Hematopoietic multipotent progenitor cell treated with erythropoietin and hydrocortisone succinate and interleukin-3 and kit ligand, for 17 days (in vitro differentiated cells): ENCODE measurements around the gene DLGAP4.

Source experiments
- DNase-seq: peaks from one replicate; pipeline ENCODE4 v3.0.0-alpha.2; 2015; ENCODE audit warnings: low spot score

DLGAP4 gene

DNA sequence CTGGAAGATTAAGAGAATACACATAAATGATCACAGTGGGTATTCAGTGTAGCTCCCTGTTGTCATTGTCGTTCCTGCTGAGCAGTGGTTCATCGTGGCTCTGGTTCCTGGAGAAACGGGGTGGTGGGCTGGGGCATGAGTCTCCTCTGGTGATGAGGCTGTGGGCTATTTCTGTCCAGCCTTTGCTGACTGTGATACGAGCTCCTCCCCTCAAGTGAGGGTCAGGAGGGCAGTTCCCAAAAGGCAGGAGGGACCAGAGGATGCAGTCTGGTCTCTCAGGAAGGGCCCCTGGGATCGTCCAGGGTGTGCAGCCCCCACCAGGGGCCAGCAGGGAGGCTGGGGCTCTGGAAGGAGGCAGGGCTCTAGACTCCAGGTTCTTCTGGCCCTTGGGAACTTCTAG lies 31.1 kb upstream of the DLGAP4 start:
- no peak for DNase-seq

DNA sequence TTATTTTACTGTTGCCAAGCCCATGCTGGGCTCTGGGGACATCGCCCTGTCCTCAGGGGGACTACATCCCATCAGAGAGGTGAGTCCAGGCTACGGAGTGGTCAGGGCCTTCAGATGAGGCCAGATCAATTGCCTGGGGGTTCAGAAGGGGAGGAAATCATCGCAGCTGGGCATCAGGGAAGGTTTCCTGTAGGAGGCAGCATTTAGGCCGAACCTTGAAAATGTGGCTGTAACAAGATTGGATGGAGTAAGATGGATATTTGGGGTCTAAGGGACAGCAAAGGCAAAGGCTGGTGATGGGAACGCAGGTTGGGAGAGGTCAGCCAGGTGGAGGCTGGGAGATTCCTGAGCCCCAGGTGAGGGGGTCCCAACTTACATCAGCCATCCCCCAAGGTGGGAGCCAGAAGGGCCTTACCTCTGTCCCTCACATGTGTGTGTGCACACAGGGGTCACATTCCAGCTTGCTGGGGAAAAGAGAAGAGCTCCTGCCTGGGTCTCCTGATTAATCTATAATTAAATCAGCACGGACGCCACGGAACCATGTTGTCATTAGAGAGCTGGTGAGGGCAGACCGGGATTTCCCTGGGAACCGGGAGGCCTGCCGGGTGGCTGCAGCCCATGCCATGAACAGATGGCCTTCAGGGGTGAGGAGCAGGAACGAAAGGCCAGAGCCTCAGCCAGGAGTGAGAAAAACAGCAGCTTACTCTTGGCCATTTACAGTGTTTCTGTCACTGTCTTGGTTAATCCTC lies 30.5 kb upstream of the DLGAP4 start:
- DNase-seq = no peak

DNA sequence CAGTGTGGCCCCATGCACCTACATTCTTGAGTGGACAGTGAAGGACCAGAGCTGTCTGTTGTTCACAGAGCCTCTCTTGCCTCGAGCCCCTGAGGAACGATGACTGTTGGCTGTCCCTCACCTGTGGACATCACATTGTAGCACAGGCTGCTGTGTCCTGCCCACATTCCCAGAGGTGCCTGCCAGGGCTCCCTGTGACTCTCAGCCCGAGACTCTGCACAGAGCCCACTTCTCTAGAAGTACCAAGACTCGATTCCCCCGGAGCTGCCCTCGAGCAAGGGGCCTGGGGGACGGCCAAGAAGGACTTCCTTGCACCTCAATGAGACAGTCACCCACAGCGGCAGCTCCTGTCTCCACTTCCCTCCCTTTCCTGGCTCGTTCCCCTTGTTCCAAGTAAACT lies 28.6 kb upstream of the DLGAP4 start:
- no peak for DNase-seq

DNA sequence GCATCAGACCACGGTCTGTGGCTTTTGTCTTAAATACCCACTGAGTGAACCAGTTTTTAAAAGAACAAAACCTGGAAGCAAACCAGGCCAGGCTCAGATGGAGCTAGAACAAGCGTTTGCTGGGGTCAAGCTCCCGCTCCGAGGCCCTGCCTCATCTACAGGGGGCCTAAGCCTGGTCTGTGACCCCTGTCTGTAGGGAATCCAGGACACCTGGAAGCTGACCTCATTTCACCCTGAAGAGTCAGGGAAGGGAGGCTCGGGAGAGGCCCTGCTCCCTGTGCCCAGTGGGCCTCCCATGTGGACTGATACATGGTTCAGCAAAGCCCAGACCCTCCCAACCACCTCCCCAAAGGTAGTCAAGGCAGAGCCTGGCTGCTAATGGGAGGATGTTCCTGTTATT lies 26.8 kb upstream of the DLGAP4 start:
- DNase-seq = no peak

DNA sequence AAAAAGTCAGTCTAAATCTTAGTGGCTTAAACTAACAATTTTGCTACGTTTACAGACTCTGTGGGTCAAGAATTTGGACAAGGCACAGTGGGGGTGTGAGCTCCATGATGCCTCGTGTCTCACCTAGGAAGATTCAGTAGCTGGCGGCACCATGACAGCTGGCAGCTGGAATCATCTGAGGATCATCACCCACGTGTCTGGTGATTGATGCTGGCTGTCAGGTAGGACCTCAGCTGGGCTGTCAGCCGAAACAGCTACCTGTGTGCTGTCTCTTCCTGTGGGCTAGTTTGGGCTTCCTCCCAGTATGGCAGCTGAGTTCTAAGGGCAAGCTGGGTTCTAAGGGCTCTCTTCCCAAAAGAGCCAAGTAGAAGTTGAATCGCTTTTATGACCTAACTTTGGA lies 26.4 kb upstream of the DLGAP4 start:
- no peak for DNase-seq

DNA sequence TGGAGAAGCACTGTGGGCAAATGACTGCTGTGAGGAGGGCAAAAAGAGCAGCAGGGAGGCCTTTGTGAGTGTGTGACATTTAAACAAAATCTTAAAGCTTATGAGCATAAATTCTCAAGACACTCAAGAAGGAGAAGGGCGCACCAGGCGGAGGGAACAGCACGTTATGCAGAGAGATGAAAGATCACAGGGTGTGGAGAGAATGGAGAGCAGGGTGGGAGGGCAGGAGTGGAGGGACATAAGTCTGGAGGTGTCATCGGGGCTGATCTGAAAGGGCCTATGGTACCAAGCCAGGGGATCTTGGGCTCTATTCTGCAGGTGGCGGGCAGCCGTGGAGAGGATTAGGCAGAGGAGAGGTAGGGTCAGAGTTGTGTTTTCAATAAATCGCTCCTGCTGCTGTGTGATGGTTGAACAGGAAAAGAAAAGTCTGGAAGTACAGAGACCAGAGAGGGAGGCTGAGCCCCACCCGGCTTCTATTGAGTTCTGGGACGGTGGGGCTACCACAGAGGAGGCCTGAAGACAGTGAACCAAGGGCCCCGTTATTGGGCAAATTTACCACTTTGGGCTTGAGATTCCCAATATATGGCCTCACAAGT lies 24.3 kb upstream of the DLGAP4 start:
- no peak for DNase-seq

DNA sequence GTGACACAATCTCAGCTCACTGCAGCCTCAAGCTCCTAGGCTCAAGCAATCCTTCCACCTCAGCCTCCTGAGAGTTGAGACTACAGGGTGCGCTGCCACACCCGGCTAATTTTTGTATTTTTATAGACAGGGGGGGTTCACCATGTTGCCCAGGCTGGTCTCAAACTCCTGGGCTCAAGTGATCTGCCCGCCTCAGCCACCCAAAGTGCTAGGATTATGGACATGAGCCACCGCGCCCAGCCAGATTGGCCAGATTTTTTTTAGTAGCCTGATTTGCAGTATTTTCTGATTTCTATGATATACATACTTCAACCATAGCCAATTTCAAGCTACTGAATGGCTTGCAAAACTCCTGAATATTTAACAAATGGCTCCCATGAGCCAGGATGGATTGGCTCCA lies 21.4 kb upstream of the DLGAP4 start:
- DNase-seq = no peak

DNA sequence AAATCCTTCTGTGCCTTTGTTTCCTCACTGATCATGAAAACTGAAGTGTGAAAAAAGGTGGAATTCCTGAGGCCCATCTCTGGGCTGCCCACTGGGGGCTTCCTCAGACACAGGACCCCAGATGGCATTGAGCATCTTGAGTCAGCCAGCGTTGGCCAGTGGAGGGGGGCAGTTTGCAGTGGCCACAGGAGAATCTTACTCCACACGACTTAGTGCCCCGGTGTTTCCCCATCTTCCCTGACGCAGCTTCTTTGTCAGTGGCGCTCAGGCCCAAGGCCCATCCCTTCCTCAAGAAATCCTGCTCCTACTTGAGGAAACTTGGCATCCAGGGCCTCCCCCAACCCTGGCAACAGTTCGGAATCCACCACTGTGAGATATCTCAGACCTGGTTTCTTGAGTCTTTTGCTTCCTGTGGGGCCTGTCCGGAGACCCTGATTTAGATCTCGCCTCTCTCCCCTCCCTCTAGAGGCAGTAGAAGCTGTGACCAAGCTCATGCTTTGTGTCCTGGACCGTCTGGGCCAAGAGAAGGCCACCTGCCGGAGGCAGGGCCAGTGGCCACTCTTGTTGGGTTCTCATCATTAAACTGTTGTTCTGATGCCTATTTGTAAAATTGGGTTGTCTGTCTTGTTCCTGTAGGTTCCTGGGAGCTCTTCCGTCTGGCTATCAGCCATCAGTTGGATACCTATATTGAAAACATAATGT lies 20.2 kb upstream of the DLGAP4 start:
- DNase-seq = no peak

DNA sequence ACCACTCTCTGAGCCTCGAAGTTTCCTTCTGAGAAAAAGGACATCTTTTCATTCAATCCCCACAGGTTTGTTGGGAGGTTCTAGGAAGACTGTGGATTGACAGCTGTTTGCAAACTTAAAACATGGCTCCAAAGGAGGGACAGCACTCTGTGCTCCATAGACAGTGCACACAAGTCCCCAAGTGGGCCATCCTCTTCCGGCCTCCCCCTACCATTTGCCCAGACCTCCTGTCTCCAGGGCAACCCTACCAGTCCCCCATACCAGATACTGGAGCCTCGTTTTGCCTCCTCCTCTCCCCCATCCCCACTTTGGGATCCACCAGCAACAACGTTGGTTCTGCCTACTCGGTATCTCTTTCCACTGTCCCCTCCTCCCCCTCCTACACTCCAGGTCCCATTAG lies 8.5 kb upstream of the DLGAP4 start:
- DNase-seq = no peak

DNA sequence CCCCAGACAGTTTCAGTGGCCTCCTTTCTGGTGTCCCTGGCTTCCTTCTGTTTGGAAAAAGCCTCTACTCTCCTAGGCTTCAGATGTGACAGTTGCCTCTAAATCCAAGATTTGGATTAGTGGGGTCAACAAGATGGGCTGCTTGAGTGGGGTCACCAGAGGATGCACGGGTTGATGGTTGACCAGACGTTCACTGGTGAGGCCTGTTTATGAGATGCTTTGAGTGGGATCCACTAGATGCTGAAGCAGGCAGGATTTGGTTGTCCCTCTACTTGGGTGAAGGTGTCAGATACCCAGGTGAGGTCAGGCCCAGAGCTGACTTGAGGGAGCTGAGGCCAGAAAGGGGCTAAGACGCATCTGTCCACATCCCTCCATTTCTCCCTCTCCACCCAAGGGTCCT lies 8.1 kb upstream of the DLGAP4 start:
- no peak for DNase-seq

DNA sequence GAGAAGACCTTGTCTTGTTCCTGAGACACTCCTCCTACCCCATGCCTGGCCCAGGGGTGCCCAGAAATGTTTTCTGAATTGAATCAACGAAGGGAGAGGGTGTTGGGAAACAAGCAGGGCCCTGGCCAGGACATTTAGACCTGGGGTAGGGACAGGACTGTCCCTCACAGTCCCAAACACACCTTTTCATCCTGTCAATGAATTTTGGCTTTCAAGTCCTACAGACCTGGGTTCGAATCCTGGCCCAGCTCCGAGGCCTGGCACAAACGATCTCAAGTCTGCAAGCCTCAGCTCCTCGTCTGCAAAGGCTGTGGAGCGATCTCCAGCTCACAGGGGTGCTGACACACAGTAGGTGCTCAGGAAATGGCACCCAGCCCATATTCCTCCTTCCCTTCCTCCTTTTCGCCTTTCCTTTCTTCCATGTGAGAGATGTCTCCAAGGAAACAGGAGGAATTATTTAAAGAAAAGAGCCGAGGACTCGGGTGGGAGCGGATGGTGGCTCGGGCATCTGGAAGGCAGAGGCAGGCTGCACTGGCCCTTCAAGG lies 7.3 kb upstream of the DLGAP4 start:
- DNase-seq = no peak

DNA sequence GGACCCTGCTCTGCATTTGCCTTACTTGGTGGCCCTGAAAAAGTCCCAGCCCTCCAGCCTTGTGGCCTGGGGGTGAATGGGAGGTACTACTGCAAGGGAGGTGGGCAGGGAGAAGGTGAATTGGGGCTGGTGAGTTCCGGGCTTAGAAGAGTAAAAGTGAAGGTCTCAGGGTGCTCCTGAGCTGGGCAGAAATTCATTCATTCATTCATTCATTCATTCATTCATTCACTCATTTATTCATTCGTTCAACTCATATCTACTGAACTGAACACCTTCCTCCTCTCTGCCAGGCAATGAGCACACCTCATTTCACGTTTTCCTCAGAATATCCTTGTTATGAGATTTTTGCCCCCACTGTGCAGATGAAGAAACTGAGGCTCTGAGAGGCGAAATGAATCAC lies 6.7 kb upstream of the DLGAP4 start:
- no peak for DNase-seq

DNA sequence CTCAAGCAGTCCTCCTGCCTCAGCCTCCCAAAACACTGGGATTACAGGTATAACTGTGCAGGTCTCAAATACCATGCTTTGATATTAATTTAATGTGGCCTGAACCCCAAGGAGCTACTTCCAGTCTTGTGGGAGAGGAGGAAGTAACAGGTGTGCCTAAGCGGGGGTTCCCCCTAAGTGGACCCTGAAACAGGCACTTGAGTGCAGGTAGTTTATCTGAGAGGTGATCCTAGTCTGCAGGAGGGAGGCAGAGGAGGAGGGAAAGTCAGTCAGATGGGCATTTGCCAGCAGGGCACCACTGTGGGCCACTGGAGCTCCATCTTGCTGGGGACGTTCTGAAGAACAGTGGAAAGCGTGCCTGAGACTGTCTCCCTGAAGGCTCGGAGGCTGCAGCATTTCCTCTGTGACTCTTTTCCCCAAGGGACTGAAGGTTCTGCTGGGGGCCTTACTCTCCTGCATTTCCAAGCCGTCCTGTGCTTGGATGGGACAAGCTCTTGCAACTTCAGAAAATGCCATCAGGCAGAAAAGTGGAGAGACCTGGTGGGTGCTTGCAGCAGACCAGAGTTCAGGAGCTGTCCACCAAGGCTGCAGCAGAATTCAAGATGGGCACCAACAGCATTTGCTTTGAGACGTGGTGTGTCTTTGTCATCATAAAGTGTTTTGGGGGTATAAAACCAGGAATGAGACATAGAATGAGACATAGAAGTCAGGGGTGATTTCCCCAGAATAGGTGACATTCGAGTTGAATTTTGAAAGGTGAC lies 4.6 kb upstream of the DLGAP4 start:
- no peak for DNase-seq

DNA sequence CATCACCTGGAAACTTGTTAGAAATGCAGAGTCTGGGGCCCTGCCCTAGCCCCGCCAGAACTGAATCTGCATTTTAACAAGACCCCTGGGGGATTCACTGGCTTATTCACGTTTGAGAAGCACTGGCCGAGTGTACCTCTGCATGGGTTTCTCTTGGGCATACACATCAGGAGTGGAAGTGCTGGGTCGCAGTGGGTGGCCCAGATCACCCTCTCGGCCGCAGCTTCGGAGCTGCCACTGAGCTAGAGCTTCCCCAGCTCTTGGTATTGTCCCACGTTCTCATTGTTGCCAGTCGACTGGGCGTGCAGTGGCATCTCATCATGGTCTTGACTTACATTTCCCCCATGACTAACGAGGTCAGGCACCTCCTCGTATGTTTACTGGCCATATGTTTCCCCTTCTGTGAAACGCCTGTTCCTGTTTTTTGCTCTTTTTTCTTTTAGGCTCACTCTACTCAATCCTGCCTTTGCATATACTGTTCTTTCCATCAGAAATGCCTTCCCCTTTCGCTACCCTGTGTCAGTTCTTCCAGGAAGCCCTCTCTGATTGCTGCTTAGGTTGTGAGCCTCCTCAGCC lies 3.0 kb upstream of the DLGAP4 start:
- no peak for DNase-seq

DNA sequence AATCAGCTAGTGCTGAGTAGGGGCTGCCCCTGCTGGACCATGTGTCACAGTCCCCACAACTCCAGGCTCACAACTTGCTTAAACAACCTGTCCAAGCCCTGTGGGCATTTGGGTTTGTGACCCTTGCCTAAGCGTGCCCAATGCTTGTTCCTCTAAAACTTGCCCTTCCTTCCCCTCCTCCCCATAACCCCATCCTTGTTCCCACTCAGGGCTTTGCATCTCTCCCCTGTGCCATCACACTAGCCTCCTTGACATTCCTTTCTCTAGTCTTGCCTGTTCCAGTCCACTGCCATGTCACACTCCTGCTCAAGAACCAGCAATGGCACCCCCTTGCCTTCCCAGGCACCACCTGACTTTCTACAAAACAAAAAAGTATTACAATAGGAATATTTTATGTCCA lies 2.3 kb upstream of the DLGAP4 start:
- DNase-seq = no peak

DNA sequence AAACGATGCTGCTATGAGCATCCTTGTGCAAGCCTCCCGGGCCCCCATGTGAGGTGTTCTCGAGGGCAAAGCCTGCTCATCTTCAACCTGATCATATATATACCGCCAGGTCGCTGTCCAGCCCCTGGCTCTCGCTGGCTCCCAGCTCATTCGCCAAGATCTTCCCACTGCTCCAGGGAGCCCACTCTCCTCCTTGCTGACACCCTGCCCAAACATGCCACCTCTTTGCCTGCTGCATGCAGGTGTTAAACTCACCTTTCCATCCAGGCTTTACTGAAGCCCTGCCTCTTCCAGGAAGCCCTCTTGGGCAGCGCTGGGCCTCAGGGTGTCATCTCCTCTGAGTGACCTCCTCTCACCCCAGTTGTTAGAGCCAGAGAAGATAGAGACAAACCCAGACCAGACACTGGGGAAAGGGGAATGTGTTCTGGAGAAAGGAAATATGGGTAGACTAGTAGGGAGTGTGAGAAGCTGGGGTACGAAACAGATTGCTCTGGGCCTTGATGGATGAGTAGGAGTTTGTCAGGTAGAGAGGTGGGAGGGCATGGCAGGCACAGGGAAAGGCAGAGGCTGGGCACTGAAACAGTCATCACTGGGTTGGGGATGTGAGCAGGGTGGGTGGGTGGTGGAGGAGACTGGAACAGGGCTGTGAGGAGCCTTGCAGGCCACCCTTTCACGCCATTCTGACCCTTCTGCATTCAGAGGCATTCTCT lies 1.2 kb upstream of the DLGAP4 start:
- DNase-seq = no peak

DNA sequence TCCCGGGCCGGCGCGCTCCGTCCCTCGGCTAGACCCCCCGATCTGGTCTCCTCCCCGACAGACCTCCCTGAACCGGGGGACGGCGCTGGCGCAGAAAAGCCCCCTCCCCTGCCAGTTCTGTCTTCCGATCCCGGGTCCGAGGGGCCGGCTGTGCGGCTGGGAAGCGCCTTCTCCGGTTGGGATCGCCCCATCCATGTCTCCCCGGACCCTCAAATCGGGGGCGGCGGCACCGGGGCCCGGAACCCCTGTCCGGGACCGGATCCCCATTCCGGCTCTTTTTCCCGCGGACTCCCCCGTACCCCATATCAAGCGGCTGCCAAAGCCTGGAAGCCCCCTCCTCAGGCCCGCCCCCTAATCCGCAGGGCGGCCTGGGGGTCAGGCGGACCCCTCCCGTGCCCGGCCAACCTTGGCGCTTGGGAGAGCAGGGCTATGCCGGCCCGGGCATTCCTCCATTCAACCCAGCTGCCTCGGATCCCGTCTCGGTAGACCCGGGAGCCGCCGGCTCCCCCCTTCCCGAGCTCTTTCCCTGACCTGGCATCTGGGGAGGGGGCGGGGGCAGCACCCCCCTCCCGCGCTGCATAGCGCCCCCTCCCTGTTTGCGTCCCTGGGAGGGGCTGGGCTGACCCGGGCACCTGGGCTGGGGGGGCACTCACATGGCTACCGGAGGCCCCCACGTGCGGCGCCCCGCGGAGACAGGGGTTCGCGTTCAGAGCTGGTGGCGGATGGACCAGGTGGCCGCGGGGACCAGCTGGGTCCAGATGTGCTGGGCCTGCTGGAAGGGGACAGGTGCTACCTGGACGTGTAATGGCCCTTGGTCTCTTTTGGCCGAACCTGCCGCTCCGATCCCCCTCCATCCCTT lies 643 bp downstream of the DLGAP4 start:
- no peak for DNase-seq

DNA sequence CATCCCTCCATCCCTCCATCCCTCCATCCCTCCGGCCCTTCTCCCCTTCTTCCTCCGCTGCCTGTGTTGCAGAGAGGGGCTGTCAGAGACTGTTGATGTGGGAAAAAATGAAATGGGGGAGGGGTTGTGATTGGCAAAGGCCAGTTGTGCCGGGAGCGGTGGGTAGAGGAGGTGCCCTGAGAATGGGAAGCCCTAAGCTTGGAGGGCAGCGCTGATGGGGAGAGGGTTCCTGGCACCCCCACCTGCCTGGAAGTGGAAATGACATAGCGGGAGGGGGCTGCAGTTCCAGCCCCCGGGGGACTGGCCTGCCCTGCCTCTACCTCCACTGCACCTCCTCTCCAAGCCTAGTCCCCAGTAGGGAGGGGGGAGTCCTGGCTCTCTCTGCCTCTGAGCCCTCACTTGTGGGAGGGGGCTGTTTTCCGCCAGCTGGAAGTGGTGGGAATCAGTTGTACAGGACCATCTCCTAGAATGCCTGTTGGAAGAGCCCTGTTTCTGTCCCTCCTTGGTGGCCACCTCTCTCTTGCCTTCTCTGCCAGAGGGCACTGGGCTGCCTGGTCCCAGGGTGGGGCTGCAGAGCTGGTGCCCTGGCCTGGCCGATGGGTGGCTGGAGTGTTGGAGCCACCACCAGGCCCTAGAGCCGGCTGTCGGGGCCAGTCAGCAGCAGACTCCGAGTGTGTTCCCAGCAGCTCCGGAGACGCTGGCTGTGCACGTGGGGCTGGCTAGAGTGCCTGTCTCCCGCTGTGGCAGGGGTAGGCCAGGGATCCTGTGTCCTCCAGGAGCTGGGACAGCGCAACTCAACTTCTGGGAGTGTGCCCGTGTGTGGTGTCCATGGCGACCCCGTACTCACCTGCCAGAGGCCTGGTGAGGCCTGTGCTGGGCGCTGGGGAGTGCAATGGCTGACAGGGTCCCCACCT lies 1.5 kb downstream of the DLGAP4 start:
- no peak for DNase-seq

DNA sequence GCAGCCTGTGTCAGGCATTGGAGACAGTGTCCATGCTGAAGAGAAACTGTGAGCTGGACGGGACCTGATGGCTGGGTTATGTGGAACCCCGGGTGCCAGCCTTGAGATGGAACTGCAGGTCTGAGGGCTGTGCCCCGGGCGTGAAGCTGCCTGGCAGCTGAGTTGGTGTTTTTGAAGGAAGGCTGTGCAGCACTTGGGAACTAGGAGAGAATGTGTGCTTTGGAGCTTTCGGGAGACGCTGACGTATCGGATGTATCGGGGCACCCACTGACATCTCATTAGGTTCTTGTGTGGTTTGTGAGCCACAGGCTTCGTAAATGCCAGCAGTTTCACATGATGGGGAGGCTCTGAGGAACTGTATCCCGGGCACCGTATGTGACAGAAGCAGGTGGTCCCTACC lies 2.2 kb downstream of the DLGAP4 start:
- no peak for DNase-seq
